Limb (tissue), 2 donors: Measurements from ENCODE around the gene TMEM132E.

Source experiments
- DNase-seq, 2 donors: peaks; one replicate each; pipeline ENCODE4 v3.0.0-alpha.2; 2016; ENCODE audit errors: extremely low spot score in 2 of 2

TMEM132E gene

GRCh38 chr17:34663714-34664113 is 84.3 kb downstream of the TMEM132E start:
- DNase-seq, result no peak

- no peak for DNase-seq
Observed at GRCh38 chr17:34665150-34665806, 85.9 kb downstream of the TMEM132E start.

- no peak for DNase-seq
Observed at GRCh38 chr17:34665819-34666763, 86.7 kb downstream of the TMEM132E start.

GRCh38 chr17:34667656-34668055 is 88.3 kb downstream of the TMEM132E start:
- DNase-seq, result no peak

- DNase-seq, result no peak
Observed at GRCh38 chr17:34668206-34668605, 88.8 kb downstream of the TMEM132E start.

- DNase-seq, result no peak
Observed at GRCh38 chr17:34669511-34669910, 90.1 kb downstream of the TMEM132E start.

- no peak for DNase-seq
Observed at GRCh38 chr17:34670618-34671017, 91.2 kb downstream of the TMEM132E start.

- no peak for DNase-seq
Observed at GRCh38 chr17:34671191-34671590, 91.8 kb downstream of the TMEM132E start.

- no peak for DNase-seq
Observed at GRCh38 chr17:34672176-34672785, 92.9 kb downstream of the TMEM132E start.

- no peak for DNase-seq
Observed at GRCh38 chr17:34673516-34673915, 94.1 kb downstream of the TMEM132E start.

- DNase-seq, result no peak
Observed at GRCh38 chr17:34673995-34674890, 94.9 kb downstream of the TMEM132E start.

GRCh38 chr17:34675143-34675542 is 95.8 kb downstream of the TMEM132E start:
- no peak for DNase-seq

- no peak for DNase-seq
Observed at GRCh38 chr17:34675605-34676004, 96.2 kb downstream of the TMEM132E start.

GRCh38 chr17:34680151-34680550 is 100.8 kb downstream of the TMEM132E start:
- no peak for DNase-seq

GRCh38 chr17:34682305-34682704 is 102.9 kb downstream of the TMEM132E start:
- no peak for DNase-seq

GRCh38 chr17:34683390-34683789 is 104.0 kb downstream of the TMEM132E start:
- DNase-seq, result no peak
